T-helper 2 cell treated with Interferon-gamma antibody and Interleukin-4, amounts not matched to agents 100 ng/mL and 5 ng/mL, for 36 hours (primary cell): ENCODE results near the gene DLG5. TPM values are rescaled to one million over a fixed set of nuclear protein-coding genes. Genes with fewer than 3 reads are reported as not detected.

Experiments used
- intact Hi-C: fragments of 100-400 bp; cut with micrococcal nuclease; formaldehyde crosslinking; loops from one replicate; pipeline ENCODE4 v1.15.1; 2023
- total RNA-seq: library from RNA; stranded (reverse); gene quantifications from 2 replicates; pipeline ENCODE4 v1.2.3, GENCODE V29; 2022

Gene DLG5
- total RNA-seq, 1 donor from 2014 or later, result 7.6 TPM

- intact Hi-C loops, result no loop called here
Measured at GRCh38 chr10:77892021-77892739, 34.4 kb downstream of the DLG5 start.

- intact Hi-C loops, result no loop called here
Measured at GRCh38 chr10:77890097-77890496, 36.5 kb downstream of the DLG5 start.

- intact Hi-C loops, result no loop called here
Measured at GRCh38 chr10:77889277-77889903, 37.2 kb downstream of the DLG5 start.

GRCh38 chr10:77888356-77888703 is 38.2 kb downstream of the DLG5 start:
- intact Hi-C loops, result no loop called here

- intact Hi-C loops, result no loop called here
Measured at GRCh38 chr10:77887631-77888355, 38.8 kb downstream of the DLG5 start.

GRCh38 chr10:77886795-77887355 is 39.7 kb downstream of the DLG5 start:
- intact Hi-C loops, result no loop called here

GRCh38 chr10:77884181-77884580 is 42.4 kb downstream of the DLG5 start:
- intact Hi-C loops, result no loop called here

- intact Hi-C loops, result no loop called here
Measured at GRCh38 chr10:77881636-77882035, 44.9 kb downstream of the DLG5 start.

GRCh38 chr10:77881222-77881621 is 45.3 kb downstream of the DLG5 start:
- intact Hi-C loops, result no loop called here

GRCh38 chr10:77879710-77880109 is 46.8 kb downstream of the DLG5 start:
- intact Hi-C loops, result no loop called here

GRCh38 chr10:77879065-77879464 is 47.5 kb downstream of the DLG5 start:
- intact Hi-C loops, result no loop called here

GRCh38 chr10:77877441-77878344 is 48.9 kb downstream of the DLG5 start:
- intact Hi-C loops, result no loop called here

- intact Hi-C loops, result no loop called here
Measured at GRCh38 chr10:77875730-77876129, 50.8 kb downstream of the DLG5 start.

GRCh38 chr10:77874872-77875271 is 51.7 kb downstream of the DLG5 start:
- intact Hi-C loops, result no loop called here

- intact Hi-C loops, result no loop called here
Measured at GRCh38 chr10:77873536-77874380, 52.8 kb downstream of the DLG5 start.

- intact Hi-C loops, result no loop called here
Measured at GRCh38 chr10:77872947-77873535, 53.5 kb downstream of the DLG5 start.

GRCh38 chr10:77872151-77872946 is 54.2 kb downstream of the DLG5 start:
- intact Hi-C loops, result no loop called here

- intact Hi-C loops, result no loop called here
Measured at GRCh38 chr10:77869626-77870420, 56.7 kb downstream of the DLG5 start.
